HG02642 (cell line): ENCODE measurements around the gene GATAD2A.

Experiments used
- ATAC-seq: cut with Tn5 transposase; IDR thresholded peaks from one replicate; pipeline ENCODE4 v1.9.1; 2021; ENCODE audit warnings: mild to moderate bottlenecking; ENCODE audit not compliant: unreplicated experiment, poor library complexity

GATAD2A gene

DNA sequence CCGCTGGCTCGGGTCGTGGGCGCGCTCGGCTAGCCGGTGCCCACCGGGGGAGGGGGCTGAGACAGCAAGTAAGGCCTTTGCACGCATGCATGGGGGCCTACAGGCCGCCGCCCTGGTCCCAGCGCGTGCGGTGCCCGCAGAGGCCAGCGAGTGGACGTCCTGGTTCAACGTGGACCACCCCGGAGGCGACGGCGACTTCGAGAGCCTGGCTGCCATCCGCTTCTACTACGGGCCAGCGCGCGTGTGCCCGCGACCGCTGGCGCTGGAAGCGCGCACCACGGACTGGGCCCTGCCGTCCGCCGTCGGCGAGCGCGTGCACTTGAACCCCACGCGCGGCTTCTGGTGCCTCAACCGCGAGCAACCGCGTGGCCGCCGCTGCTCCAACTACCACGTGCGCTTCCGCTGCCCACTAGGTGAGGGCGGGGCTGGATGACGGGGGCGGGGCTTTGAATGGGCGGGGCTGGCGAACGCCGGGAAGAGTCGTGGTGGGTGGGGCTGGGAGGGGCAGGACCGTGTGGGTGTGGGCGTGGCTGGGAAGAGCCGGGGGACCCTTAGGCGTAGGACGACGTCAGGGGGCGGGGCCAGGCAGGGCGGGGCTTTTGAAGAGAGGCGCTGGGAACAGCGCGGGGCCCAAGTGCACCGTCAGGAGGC lies 134.7 kb downstream of the GATAD2A start:
- ATAC-seq = no peak

DNA sequence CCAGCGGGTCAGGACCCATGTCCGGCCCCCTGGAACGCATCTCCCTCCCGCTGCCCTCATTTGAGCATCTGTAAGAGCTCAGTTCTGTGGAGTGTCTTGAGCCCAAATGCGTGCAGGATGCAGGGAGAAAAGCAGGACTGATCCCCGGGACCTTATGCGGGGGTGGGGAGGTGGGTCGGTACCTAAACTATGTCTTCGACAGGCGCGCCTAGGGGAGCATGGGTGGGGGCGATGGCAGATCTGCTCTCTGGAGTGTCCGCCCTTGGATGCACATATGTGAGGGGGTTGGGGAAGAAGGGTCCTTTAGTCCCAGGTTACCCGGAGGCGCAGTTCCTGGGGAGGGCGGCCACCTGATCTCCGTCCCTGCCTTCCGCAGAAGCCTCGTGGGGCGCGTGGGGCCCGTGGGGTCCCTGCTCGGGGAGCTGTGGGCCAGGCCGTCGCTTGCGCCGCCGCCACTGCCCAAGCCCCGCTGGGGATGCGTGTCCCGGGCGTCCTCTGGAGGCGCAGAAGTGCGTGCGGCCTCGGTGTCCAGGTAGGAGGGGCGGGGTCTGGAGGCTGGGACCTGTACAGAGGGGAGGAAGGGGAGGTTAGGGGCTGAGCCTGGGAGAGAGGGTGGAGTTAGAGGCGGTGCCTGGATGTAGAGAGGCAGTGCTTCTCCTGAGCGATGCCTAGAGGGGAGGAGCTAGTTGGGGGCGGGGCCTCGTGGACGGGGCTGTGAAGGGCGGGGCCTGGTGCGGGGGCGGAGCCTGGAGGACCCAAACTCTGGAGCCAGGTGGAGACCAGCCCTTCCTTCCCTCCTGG lies 135.4 kb downstream of the GATAD2A start:
- ATAC-seq = no peak

DNA sequence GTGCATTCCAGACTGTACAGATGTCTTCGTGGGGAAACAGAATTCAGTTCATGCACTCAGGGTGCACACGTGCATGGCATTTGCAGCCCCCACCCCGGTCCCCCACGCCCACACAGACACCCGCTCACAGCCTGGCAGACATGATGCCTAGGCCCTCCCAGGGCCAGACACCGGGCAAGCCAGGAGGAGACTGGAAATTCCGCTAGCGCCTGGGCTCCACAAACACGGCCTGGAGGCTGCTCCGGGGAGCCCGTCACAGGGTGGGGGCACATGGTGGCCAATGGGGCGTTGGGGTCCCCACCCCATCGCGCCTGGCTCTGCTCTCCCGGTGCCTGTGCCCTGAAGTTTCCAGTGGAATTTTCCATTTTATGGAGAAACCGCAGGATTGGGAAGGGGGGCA lies 136.1 kb downstream of the GATAD2A start:
- ATAC-seq = no peak

DNA sequence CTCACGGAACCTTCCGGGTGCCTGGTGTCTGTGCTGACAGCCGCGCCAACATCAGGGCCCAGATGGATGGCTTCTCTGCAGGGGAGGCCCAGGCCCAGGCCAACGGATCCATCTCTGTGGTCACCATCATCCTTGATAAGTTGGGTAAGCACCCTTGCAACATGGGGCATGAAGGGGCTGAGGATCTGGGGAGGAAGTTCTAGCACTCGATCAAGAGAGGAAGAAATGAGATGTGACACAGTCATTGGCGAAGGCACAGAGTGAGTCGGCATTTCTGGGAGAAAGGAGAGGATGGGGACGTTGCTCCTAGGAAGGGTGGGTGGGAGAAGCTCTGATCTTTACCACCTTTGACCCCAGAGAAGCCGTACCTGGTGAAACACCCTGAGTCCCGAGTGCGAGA lies 137.0 kb downstream of the GATAD2A start:
- no peak for ATAC-seq

DNA sequence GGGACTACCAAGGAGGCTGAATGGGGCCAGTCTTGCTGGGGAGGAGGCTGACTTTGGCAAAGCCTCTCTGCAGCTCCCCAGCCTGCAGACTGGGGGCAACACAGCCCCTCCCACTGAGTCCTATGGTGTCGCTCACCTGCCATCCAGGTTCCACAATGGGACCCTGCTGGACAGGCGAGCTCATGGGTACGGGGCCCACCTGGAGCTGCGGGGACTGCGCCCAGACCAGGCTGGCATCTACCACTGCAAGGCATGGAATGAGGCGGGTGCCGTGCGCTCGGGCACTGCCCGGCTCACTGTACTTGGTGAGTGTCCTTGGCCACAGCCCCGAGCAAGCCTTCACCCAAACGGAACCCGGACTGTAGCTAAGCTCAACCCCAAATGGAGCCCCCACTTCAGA lies 137.6 kb downstream of the GATAD2A start:
- ATAC-seq = no peak

DNA sequence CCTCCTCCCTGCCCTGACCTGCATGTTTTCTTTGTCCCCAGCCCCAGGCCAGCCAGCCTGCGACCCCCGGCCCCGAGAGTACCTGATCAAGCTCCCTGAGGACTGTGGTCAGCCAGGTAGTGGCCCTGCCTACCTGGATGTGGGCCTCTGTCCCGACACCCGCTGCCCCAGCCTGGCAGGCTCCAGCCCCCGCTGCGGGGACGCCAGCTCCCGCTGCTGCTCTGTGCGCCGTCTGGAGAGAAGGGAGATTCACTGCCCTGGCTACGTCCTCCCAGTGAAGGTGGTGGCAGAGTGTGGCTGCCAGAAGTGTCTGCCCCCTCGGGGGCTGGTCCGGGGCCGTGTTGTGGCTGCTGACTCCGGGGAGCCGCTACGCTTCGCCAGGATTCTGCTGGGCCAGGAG lies 138.2 kb downstream of the GATAD2A start:
- no peak for ATAC-seq

DNA sequence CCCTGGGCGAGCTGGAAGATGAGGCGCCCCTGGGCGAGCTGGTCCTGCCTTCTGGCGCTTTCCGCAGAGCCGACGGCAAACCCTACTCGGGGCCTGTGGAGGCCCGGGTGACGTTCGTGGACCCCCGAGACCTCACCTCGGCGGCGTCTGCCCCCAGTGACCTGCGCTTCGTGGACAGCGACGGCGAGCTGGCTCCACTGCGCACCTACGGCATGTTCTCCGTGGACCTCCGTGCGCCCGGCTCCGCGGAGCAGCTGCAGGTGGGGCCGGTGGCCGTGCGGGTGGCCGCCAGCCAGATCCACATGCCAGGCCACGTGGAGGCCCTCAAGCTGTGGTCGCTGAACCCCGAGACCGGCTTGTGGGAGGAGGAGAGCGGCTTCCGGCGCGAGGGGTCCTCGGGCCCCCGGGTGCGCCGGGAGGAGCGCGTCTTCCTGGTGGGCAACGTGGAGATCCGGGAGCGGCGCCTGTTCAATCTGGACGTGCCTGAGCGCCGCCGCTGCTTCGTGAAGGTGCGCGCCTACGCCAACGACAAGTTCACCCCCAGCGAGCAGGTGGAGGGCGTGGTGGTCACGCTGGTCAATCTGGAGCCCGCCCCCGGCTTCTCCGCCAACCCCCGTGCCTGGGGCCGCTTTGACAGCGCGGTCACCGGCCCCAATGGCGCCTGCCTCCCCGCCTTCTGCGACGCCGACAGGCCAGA lies 138.9 kb downstream of the GATAD2A start:
- ATAC-seq = no peak

DNA sequence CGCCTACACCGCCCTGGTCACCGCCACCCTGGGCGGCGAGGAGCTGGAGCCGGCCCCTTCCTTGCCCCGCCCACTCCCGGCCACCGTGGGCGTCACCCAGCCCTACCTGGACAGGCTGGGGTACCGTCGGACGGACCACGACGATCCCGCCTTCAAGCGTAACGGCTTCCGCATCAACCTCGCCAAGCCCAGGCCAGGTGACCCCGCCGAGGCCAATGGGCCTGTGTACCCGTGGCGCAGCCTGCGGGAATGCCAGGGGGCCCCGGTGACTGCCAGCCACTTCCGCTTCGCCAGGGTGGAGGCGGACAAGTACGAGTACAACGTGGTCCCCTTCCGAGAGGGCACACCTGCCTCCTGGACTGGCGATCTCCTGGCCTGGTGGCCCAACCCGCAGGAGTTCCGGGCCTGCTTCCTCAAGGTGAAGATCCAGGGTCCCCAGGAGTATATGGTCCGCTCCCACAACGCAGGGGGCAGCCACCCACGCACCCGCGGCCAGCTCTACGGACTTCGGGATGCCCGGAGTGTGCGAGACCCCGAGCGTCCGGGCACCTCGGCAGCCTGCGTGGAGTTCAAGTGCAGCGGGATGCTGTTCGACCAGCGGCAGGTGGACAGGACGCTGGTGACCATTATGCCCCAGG lies 139.6 kb downstream of the GATAD2A start:
- ATAC-seq = no peak

DNA sequence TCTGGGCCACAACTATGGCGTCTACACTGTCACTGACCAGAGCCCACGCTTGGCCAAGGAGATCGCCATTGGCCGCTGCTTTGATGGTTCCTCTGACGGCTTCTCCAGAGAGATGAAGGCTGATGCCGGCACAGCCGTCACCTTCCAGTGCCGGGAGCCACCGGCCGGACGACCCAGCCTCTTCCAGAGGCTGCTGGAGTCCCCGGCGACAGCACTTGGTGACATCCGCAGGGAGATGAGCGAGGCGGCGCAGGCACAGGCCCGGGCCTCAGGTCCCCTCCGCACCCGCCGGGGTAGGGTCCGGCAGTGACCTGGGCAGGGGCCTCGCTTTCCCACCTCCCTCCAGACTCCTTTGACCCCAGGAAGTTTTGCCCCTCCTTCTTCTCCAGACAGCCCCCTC lies 140.2 kb downstream of the GATAD2A start:
- ATAC-seq = no peak

DNA sequence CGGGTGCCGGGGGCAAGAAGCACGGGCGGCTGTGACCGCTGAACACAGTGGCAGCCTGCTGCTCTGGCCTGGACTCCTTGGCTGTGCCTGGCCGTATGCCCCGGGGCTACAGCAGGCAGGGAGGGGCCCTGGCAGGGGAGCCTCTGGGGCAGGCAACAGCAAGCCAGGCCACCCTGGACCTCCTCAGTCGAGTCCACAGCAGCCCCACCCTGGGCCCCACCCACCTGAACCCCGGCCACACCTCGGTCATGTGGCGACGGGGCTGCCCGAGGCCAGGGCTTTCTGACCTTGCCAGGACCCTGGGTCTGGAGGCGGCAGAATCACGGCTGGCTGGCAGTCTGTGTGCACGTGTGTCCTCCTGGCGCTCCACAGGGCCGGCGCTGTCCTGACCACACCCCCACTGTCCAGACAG lies 141.3 kb downstream of the GATAD2A start:
- no peak for ATAC-seq

DNA sequence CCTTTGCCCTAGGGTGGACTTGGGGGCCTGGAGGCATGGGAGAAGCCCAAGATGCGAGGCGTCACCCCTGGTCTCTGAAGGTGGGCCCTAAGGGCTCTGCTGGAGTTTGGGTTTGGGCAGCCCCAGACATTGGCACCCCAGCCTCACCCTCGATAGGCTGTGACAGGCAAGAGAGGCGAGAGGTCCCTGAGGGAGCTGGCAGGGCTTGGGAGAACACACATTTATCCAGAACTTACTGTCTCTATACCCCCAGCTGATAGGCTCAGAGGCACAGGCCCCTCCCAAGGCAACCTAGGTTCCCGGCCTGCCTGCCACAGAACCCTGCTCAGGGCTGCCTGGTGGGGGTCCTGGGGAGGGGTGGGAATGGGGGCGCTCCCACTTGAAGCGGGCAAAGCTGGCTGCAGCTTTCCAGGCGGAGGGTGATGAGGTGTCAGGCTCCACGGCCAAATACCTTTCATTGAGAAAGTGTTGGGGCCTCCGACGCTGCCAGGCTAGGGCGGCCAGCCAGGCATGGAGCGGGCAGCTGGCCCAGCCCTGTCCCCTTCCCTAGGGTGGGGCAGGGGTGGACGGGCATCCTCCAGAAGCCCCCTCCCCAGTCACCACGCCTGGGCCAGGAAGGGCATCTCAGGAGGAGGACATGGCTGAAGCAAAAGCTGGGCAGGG lies 142.3 kb downstream of the GATAD2A start:
- no peak for ATAC-seq

DNA sequence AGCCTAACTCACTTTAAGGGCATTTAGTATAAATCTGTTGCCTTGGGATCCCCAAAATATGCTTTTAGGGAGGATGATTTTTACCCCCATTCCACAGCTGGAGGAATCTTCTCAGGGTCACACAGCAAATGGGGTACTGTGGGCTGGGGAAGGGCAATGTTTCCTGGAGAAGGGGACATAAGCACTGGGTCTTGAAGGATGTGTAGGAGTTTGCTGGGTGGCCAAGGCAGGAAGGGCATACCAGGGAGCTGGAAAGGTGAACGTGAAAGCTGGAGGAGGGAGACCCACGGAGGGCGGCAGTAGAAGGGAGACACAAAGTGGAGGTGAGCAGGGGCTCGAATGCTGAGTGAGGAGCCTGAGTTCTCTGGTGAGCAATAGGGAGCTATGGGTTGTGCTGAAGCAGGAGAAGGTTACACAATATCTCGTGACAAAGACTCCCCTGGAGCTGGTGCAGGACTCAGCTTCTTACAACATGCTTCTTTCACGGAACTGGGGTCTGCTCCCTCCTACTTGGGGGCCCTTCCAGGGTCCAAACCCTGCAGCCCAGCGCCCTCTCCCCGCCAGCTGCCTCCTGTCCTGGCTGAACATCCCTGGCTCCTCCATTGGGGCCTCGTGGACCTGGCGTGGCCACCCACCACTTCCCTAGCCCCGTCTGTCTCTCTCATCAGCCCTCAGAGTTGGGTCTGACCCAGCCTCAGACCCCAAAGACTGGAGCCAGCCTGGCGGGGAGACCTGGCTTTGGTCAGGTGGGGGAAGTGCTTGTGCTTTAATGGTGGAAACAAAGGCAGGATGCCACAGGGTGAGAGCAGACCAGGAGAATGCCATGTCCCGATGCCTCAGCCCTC lies 143.7 kb downstream of the GATAD2A start:
- ATAC-seq = no peak

DNA sequence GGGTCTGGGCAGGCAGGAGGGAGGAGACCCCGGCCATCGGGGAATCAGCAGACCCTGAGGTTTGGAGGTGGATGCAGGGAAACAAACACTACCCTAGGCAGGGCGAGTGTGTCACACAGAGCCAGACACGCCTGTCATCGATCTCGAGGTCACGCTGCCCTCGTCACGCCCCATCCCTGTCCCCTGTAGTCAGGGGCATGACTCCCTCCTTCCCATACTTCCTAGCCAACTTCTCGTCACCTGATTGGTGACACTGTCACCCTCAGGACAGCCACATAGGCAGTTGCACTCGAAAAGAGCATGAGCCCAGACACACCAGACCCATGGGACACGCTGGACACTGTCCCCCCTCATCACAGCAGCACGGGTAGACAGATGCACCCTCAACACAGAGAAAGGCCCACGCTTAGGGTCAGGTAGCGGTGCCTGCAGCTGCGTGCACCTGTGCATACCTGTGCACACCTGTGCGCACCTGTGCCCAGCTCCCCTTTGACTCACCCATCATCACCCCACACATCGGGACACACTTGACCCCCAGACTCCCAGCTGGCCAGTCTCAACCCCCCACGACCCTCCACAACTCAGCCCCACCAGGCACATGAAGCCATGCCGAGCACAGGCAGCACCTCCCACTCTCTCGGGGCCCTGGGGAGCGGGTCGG lies 144.5 kb downstream of the GATAD2A start:
- no peak for ATAC-seq

DNA sequence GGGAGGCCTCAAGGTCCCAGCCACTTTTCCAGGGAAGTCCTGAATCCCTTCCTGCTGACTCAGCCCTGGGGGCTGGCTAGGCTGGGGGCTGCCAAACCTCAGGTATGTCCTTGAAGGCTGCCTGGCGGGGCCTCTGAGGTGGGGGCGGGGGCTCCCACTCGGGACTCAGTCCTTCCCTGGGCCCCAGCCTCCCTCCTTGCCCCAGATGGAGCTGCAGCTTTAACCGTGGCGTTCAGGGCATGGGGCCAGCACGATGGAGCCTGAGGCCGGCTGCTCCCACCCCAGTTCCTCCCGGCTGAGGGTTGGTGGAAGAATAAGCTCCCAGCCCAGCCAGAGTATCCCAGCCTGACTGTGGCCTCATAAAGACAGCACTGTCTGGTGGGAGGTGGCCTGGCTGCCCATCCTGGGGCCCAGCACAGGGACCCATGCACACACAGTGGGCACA lies 145.0 kb downstream of the GATAD2A start:
- no peak for ATAC-seq

DNA sequence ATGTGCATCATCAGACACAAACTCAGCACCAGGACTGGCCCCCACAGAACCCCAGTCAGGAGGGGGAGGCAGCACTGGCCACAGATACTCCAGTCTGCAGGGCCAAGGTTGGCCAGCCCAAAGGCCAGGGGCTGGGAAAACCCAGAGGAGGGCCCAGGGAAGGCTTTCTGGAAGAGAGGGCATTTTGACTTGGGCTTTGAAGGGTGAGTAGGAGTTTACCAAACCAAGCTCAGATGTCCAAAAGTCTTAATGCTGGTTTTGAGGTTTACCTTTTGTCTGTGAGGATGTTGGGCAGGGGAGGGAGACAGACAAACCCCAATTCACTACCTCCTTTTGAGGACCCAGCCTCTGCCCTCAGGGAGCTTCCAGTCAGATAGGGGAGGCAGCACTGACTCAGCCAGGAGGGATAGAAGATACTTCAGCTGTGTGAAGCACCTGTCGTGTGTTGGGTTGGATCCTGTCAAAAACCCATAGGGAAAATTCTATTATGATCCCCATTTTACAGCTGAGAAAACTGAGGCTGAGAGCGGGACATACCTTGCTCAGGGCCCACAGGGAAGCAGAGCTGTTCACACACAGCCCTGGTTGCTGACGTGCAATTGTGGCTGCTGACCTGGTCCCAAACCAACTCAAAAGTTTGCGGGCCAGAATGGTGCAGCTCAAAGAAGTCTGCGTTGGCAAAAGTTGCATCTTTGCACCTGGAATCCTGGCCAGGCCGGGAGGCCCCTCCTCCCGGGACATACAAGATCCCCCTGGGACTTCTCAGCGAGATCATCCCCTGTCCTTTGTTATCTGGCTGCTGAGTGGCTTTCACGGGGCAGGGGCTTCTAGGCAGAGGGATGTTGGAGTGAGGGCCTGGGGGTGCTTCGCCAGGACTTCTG lies 145.7 kb downstream of the GATAD2A start:
- no peak for ATAC-seq

DNA sequence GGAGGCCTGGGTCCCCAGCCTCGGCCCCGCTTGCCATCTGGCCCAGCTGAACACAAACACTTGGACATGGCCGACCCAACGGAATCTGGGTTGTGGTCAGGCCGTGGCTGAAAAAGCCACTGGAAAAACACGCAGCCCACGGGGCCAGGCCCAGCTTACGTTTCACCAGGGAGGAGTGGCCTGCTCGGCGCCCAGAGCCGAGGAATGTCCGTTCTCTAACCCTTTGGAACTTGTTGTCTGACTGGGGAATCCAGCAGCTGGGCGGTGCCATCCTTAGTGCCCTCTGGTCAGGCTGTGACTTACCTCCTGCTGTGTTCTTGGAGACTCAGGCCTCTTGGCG lies 146.3 kb downstream of the GATAD2A start:
- ATAC-seq = no peak

DNA sequence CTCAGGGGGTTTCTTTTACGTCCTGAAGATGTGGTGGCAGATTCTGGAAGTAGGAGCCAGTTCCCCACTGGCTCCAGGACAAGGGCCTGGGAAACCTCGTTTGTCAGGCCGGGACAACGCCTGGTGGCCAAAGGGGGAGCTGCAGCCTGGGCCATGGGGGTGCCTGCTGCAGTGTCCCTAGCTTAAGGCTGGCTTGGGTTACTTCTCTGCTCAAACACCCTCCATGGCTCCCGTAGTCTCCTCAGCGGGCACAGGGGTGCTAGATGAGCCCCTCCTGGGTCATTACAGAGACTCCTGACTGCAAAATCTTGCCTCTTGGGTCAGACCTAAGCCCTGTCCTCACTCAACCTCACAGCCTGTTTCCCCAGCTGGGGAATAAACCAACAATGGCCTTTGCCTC lies 147.3 kb downstream of the GATAD2A start:
- ATAC-seq = no peak

DNA sequence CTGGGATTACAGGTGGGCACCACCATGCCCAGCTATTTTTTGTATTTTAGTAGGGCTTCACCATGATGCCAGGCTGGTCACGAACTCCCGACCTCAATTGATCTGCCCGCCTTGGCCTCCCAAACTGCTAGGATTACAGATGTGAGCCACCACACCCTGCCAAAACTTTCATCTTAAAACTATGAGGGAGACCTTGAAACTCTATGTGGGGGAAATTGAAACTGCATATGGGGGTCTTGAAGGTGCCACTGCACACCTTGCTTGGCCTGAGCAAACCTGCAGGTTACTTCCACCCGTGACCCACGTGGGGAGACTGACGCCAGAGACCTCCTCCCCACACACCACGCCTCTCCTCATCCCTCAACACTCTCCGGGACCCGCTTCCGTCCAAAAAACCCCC lies 148.2 kb downstream of the GATAD2A start:
- ATAC-seq = no peak
